DMS153 (cell line): ENCODE data around the gene LRGUK.
A peak's percentile ranks its signal among the peaks of the same experiment; 100 is the strongest.
"Not testable (repeated sequence)": the region's sequence is repeated elsewhere in the genome, so short reads cannot be mapped to it uniquely, and the experiment has no call there.

Source experiments
- DNase-seq: peaks from one replicate; lab custom pipeline; 2025; lab: John Stamatoyannopoulos, UW

Gene LRGUK, protein sequence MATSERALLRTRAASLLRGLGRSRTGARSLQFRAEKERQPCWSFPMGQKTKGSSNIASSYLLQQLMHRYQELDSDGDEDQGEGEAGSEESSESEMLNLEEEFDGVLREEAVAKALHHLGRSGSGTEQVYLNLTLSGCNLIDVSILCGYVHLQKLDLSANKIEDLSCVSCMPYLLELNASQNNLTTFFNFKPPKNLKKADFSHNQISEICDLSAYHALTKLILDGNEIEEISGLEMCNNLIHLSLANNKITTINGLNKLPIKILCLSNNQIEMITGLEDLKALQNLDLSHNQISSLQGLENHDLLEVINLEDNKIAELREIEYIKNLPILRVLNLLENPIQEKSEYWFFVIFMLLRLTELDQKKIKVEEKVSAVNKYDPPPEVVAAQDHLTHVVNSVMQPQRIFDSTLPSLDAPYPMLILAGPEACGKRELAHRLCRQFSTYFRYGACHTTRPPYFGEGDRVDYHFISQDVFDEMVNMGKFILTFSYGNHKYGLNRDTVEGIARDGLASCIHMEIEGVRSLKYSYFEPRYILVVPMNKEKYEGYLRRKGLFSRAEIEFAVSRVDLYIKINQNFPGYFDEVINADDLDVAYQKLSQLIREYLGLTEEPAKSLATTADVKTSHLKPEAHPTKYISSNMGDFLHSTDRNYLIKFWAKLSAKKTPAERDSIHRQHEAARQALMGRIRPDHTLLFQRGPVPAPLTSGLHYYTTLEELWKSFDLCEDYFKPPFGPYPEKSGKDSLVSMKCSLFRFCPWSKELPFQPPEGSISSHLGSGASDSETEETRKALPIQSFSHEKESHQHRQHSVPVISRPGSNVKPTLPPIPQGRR

DNA sequence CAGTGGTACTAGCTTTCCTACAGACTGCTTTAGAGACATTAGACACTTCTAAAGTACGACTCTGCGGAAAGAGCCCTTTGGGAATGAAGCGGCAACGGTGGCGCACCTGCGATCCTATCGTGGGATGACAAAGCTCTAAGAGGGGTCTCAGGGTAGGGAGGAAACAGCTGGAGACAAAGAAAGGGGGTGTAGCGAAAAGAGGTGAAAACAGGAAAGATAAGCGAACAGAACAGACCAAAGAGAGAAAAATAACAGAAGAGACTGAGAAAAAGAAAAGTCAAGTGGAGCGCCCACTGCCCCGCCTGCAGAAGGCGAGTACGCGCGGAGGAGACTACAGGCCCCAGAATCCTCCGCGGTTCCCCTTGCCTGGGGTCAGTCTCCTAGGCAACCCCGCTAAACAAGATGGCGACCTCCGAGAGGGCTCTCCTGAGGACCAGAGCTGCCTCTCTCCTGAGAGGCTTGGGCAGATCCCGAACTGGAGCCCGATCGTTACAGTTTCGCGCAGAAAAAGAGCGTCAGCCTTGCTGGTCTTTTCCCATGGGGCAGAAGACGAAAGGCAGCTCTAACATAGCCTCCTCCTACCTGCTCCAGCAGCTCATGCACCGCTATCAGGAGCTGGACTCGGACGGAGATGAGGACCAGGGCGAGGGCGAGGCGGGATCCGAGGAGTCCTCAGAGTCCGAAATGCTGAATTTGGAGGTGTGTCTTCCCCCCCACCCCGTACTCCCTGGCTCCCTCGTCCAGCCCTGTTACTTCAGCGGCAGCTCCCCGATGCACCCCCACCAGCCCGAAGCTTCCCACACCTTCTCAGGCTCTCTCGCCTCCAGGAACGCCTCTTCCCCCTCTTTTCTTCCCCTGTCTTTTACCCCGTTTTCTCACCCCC is at the start of gene LRGUK:
TSS of gene LRGUK (plus strand) at position 375 of the 883 bp plus-strand sequence. CDS start at position 403, 28 bp downstream.
- peak; percentile 38 for DNase-seq

DNA sequence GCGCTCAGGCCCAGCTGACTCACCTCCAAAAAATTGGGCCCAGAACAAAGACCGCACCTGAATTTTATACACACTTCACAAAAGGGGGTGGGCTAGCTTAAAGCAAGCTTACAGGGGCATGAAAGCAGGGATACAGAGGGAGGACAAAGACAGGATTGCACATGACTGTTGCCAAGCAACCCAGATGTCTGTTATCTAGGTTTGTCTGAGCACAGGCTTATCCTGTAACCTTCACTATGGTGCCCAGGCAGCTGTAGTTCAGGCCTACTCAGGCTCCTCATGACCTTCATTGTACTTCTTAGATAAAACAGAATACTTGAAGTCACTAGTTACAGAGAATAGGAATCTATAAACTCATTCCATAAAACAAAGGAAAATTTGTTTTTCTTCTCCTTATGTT is 49.6 kb upstream of the LRGUK start:
- not testable (repeated sequence) for DNase-seq

- no peak for DNase-seq
These were observed 48.1 kb upstream of the LRGUK start for GRCh38 chr7:134078991-134079390.

- DNase-seq = no peak
These were observed 45.4 kb upstream of the LRGUK start for GRCh38 chr7:134081695-134082094.

DNA sequence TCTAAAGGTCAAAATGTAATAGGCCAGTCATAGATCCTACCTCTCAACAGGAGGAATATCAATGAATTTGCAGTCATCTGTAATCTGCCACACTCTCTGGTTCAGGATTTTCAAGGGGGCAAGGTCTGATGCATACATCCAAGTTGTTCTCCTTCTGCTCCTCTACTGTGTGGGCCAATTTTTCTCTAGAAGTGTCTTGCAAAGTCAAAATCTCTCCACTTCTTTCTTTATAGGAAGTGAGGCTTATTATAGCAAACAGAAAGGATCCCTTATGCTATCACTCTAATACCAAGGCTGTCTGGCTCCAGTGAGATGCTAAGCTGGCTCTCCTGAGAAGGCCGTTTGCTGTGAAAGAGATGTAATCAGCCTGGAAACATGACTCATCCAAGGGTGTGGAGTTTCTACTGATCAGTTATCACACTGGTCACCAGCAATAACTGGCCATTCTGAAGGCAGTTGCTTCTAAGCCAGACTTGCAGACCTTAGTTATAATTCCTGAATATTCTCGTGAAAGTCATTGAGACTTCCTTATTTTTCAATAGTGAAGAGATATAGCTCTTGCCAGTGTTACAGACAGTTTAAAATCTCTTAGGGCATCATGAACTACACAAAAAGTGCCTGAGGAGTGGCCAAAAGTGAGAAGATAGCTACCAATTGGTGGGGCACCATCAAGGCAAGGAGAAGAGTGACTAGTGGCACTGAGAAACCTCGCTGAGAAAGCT is 43.2 kb upstream of the LRGUK start:
- DNase-seq = no peak

DNA sequence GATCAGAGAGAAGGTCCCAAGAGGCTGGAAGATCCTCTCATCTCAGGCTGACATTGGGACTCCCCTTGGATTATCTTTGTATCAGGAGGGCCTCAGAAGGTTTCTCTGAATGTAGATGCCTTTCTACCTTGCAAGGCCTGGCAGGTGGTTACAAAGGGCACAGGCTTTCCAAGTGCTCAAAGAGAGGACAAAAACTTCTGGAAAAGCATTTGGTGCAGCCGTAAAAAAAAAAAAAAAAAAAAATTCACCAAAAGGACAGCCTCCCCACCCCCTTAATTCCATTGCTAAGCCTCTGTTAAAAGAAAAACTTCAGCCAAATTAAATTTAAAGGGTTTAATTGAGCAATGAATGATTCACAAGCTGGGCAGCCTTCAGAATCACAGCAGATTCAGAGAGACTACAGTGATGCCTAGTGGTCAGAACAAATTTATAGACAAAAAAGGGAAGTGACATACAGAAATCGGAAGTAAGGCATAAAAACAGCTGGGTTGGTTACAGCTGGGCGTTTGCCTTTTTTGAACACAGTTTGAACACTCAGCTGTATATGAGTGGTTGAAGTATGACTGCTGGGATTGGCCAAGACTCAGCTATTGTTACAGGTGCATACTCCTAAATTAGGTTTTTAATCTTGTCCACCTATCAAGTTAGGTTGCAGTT is 42.5 kb upstream of the LRGUK start:
- DNase-seq = no peak

GRCh38 chr7:134085311-134085710 is 41.8 kb upstream of the LRGUK start:
- no peak for DNase-seq

DNA sequence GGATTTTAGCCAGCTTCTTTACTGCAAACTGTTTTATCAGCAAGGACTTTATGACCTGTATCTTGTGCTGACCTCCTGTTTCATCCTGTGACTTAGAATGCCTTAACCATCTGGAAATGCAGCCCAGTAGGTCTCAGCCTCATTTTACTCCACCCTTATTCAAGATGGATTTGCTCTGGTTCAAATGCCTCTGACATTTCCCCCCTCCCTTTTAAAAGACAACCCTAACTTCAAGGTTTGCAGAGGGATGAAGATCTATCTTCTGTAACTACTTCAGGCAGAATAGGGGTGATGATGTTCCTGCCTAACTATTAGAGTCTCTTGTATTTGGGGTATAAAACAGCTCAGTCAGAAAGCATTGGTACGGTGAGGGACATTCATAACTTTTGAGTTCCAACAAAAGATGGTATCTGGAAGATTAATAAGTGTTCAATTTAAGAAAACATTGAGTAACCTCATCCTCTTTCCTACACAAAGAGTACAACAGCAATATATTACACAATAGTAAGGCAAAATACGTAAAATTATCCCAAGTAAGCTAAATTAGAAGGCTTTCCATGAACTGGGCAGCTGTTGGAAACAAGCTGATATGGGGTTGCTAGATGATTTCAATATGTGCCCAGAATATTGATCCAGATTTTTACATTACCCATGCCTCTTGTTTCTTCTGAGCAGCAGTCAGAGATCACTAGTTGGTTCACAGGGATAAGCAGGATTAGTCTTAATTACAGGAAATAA is 40.0 kb upstream of the LRGUK start:
- no peak for DNase-seq

DNA sequence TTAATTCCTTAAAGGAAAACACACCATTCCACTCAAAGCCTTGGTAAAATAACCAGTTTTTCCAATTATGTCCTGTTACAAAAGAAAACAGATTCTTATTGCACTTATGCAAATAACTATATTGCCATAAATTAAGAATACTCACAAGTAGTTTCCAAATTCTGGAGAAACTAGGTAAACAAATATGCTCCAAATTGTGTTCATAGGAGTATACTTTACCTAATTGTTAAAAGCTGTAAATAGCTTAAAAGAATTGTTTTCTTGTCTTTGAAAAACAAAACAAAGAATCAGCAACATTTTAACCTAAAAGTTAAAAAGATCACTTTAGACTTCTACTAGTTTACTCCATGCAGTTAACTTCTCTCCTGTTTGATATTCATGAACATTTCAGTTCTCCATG is 38.9 kb upstream of the LRGUK start:
- DNase-seq = no peak

DNA sequence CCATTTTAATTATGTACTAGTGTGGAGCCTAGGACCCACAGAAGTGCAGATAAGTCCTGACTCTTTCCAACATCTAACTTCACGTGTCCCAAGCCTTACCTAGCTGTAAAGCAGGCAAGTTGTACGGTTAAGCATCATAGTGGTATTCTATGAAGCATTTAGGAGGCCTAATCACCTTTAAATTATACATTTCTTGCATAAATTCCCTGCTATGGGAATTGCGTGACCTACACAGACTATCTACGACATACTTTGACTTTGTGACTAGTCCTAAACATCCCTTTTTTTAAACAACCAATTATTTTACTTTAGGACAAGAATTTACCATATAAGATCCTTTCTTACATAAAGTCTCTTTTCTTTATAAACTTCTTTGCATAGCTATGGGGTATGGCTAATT is 37.7 kb upstream of the LRGUK start:
- no peak for DNase-seq

DNA sequence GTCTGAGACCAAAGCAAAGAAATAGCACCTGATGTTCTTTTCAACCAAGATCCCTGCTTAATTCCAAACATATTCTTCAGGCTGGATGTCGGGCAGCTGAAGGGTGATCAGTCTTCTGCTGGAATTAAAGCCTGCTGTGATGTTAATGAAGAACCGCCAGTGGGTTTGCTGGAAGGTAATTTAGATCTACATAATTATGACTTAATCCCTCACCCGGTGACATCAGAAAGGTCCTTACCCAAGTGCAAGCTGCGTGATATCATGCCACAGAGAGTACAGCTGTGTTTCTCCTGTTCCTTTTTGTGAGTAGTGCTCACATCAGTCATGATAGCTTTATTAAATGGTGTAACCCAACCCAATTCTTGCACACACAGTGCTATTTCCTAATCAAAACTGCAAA is 29.1 kb upstream of the LRGUK start:
- DNase-seq = no peak

GRCh38 chr7:134101716-134102115 is 25.4 kb upstream of the LRGUK start:
- no peak for DNase-seq

DNA sequence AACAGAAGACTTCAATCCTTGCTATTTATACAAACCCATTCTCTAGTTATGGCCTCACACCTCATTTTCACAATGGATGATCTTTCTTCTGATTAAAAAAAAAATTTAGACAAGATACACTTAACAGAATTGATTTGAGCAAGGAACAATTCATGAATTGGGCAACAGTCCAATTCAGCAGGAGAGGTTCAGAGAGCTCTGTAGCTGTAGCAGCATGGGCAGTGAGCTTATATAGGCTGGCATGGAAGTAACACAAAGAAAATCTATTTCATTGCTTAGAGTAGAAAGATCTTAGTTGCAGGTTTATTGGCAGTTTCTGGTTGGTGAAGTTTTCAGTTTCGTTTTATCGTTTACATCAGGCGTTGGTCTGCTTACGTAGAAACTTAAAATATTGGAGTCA is 23.0 kb upstream of the LRGUK start:
- no peak for DNase-seq

DNA sequence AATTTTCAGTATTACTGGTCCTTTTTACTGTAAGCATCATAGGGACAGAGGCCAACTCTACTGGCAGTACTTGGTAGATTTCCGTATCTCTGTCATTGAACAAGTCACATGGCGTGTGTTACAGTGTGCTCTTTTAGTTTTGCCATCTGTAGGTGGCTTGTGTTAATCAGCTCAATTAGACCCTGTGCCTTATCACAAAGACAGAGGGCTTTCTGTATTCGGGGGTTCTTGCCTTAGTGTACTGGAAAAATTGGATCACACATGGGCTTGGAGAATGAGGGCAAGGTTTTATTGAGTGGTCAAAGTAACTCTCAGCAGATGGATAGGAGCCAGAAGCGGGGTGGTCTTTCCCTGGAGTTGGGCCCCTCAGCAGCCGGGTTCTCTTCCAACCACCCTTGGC is 21.3 kb upstream of the LRGUK start:
- no peak for DNase-seq

- no peak for DNase-seq
These were observed 18.3 kb upstream of the LRGUK start for GRCh38 chr7:134108802-134109201.

GRCh38 chr7:134113655-134114054 is 13.5 kb upstream of the LRGUK start:
- DNase-seq = no peak

- no peak for DNase-seq
These were observed 12.1 kb upstream of the LRGUK start for GRCh38 chr7:134114992-134115391.

GRCh38 chr7:134120405-134120804 is 6.7 kb upstream of the LRGUK start:
- no peak for DNase-seq

DNA sequence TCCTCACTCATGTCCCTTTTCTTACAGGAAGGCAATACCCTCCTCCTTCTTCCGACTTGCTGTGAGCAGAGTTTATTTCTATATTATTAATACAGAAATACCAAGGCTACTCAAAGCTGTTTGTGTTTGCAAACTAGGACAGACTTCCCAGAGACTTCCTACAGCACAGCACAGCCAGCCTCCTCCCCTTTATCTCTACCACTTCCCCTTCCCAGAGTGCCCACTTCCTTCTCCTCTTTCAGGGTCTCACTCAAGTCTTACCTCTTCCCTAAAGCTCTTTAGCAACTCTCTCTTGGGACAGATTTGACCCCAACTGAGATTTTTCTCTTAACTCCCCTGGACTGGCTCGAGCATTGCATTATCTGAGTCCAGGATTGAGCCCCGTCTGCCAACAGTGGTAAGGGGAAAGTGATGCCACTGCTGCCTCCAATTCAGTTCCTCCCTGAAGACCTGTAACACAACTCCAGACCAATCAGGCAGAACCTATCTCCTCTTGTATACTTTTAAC is 5.5 kb upstream of the LRGUK start:
- no peak for DNase-seq

- no peak for DNase-seq
These were observed 4.2 kb upstream of the LRGUK start for GRCh38 chr7:134122980-134123379.
